ENCODE measurements around the gene XG. TPM values are rescaled to one million over a fixed set of nuclear protein-coding genes. Genes with fewer than 3 reads are reported as not detected.

The XG gene
- total and polyA plus RNA-seq, 9 of the 15 experiments (the other 6 are each of a cell fraction or from before 2014, with no cell fraction given) = 0.03 to 0.12 TPM; not detected in 7

DNA sequence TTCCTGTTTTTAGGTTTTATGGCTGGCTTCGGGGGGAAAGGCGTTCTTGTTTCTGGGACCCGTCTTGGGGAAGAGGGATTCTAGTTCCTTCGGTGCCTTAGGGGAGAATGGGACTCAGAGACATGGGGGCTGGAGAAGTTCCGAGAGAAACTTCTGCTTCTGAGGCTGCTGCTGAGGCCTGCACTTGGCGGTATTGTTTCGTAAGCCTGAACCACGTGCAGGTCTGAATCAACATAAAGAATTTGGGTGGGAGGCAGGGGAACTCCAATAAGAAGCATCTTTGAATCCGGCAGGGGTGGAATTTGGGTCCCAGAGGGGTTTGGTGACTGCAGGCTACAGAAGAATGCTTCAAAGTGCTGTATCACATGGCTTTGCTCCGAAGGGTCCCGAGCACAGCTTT, 15.1 kb downstream of the XG start:
- DNase-seq (ENCODE audit: extremely low read depth in 1 of 4, low spot score in 3 of 4) (no peak), FAIRE-seq (no peak), ATAC-seq (no peak)
- H3K9me1 ChIP-seq (ENCODE audit: control insufficient read depth, insufficient read depth, low read length) = no peaks in the 10 kb centered on the region
- H4K20me1 ChIP-seq (replicated peaks; ENCODE audit: control insufficient read depth, insufficient read depth, low read length) = no peaks in the 10 kb centered on the region
- no peaks in the 10 kb centered on the region for H3K4me1 ChIP-seq (replicated peaks in 1 of 2; ENCODE audit: control insufficient read depth in 2 of 2, insufficient read depth in 2 of 2, low read length in 2 of 2)
- no peaks in the 10 kb centered on the region for H3K79me2 ChIP-seq (ENCODE audit: control insufficient read depth, insufficient read depth, low read length)
- H3K9ac ChIP-seq (ENCODE audit: insufficient read depth in 1 of 2, low read depth in 2 of 2, low read length in 2 of 2) = no peak overlapping the region
- CTCF ChIA-PET (ENCODE audit: low intra/inter-chr PET ratio) = no interaction called here
- no peak overlapping the region for H3K27ac ChIP-seq (ENCODE audit: extremely low read depth, low read depth, low read length)
- no peak for TF ChIP-seq CXXC5 (CRISPR knock-in tag; IDR thresholded peaks at IDR 0.05)
- TF ChIP-seq, protein P1, sequence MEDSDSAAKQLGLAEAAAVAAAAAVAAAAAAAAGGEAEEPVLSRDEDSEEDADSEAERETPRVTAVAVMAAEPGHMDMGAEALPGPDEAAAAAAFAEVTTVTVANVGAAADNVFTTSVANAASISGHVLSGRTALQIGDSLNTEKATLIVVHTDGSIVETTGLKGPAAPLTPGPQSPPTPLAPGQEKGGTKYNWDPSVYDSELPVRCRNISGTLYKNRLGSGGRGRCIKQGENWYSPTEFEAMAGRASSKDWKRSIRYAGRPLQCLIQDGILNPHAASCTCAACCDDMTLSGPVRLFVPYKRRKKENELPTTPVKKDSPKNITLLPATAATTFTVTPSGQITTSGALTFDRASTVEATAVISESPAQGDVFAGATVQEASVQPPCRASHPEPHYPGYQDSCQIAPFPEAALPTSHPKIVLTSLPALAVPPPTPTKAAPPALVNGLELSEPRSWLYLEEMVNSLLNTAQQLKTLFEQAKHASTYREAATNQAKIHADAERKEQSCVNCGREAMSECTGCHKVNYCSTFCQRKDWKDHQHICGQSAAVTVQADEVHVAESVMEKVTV (CRISPR knock-in tag; IDR thresholded peaks at IDR 0.05) = no peak
- no peak for TF ChIP-seq ZFP1 (CRISPR knock-in tag; IDR thresholded peaks at IDR 0.05)
- TF ChIP-seq POLR2B (IDR thresholded peaks at IDR 0.05; ENCODE audit: low read depth, partially characterized antibody) = no peak
- no peak for TF ChIP-seq MEF2A (IDR thresholded peaks at IDR 0.05; ENCODE audit: control insufficient read depth, low read depth, low read length)
- no peak for TF ChIP-seq ZNF444 (CRISPR knock-in tag; IDR thresholded peaks at IDR 0.05)
- no peak for TF ChIP-seq RHOXF2B (CRISPR knock-in tag; conservative IDR thresholded peaks at IDR 0.05)
- TF ChIP-seq, protein P2, sequence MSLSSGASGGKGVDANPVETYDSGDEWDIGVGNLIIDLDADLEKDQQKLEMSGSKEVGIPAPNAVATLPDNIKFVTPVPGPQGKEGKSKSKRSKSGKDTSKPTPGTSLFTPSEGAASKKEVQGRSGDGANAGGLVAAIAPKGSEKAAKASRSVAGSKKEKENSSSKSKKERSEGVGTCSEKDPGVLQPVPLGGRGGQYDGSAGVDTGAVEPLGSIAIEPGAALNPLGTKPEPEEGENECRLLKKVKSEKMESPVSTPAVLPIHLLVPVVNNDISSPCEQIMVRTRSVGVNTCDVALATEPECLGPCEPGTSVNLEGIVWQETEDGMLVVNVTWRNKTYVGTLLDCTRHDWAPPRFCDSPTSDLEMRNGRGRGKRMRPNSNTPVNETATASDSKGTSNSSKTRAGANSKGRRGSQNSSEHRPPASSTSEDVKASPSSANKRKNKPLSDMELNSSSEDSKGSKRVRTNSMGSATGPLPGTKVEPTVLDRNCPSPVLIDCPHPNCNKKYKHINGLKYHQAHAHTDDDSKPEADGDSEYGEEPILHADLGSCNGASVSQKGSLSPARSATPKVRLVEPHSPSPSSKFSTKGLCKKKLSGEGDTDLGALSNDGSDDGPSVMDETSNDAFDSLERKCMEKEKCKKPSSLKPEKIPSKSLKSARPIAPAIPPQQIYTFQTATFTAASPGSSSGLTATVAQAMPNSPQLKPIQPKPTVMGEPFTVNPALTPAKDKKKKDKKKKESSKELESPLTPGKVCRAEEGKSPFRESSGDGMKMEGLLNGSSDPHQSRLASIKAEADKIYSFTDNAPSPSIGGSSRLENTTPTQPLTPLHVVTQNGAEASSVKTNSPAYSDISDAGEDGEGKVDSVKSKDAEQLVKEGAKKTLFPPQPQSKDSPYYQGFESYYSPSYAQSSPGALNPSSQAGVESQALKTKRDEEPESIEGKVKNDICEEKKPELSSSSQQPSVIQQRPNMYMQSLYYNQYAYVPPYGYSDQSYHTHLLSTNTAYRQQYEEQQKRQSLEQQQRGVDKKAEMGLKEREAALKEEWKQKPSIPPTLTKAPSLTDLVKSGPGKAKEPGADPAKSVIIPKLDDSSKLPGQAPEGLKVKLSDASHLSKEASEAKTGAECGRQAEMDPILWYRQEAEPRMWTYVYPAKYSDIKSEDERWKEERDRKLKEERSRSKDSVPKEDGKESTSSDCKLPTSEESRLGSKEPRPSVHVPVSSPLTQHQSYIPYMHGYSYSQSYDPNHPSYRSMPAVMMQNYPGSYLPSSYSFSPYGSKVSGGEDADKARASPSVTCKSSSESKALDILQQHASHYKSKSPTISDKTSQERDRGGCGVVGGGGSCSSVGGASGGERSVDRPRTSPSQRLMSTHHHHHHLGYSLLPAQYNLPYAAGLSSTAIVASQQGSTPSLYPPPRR (CRISPR knock-in tag; IDR thresholded peaks at IDR 0.05; ENCODE audit: borderline replicate concordance) = no peak
- no peak for TF ChIP-seq GTF2F1 (IDR thresholded peaks at IDR 0.05; ENCODE audit: low read depth, low read length)
- H3K36me3 ChIP-seq (ENCODE audit: control insufficient read depth, insufficient read depth, low read length) = no peaks in the 10 kb centered on the region
- intact Hi-C loops (cut with micrococcal nuclease) (no loop called here), in situ Hi-C loops (cut with MboI) (no loop called here)
- H3K4me3 ChIP-seq = no peak overlapping the region
- H3K4me2 ChIP-seq (ENCODE audit: insufficient read depth, low read length) = no peak overlapping the region
- H2AFZ ChIP-seq (ENCODE audit: low read depth, low read length) = no peak overlapping the region
- H3K9me3 ChIP-seq (replicated peaks; ENCODE audit: control insufficient read depth, insufficient read depth, low read depth, low read length) = no peaks in the 10 kb centered on the region
- peaks cover 0 to 24% of the 10 kb centered on the region in 2 experiments; a peak in 2 of 5 replicates for H3K27me3 ChIP-seq (ENCODE audit: control insufficient read depth in 2 of 2, insufficient read depth in 2 of 2, low read length in 2 of 2)
- POLR2A ChIA-PET = no interaction called here
- WGBS (ENCODE audit: insufficient coverage, low coverage, missing lambda C conversion rate) = 12% methylated on average over 9 of the region's 11 CpGs
- no TSS peak for BruUV-seq (replicated peaks)
